PFSK-1 (cell line): ENCODE data around the gene ANKRD34A.

Source experiments
- FOXP2 ChIP-seq: optimal IDR thresholded peaks from 2 replicates; pipeline ENCODE3; 2011; ENCODE audit warnings: borderline replicate concordance, control low read depth, inconsistent platforms; ENCODE audit not compliant: insufficient read depth; ENCODE audit errors: extremely low read length, extremely low read depth
- POLR2AphosphoS5 ChIP-seq: IDR thresholded peaks from 2 replicates; pipeline ENCODE4 v1.6.1; 2012; ENCODE audit warnings: low read depth, mild to moderate bottlenecking, control low read depth, low read length, moderate library complexity
- SIN3A ChIP-seq: IDR thresholded peaks from 2 replicates; pipeline ENCODE4 v1.6.1; 2012; ENCODE audit warnings: mild to moderate bottlenecking, low read length, moderate library complexity, borderline replicate concordance; ENCODE audit not compliant: insufficient read depth
- TAF1 ChIP-seq: IDR thresholded peaks from 2 replicates; pipeline ENCODE4 v1.6.1; 2012; ENCODE audit warnings: low read length, control low read depth, borderline replicate concordance; ENCODE audit not compliant: insufficient read depth
- TF ChIP-seq, protein P1 (sequence below), 2 experiments: IDR thresholded peaks; 2 replicates each; pipeline versions ENCODE4 v1.6.1 to v1.8.0; 2011 to 2012; ENCODE audit warnings: low read depth in 2 of 2, low read length in 2 of 2, control low read depth in 1 of 2, inconsistent platforms in 1 of 2, mild to moderate bottlenecking in 1 of 2, moderate library complexity in 1 of 2; ENCODE audit not compliant: insufficient read depth in 1 of 2

ANKRD34A gene

DNA sequence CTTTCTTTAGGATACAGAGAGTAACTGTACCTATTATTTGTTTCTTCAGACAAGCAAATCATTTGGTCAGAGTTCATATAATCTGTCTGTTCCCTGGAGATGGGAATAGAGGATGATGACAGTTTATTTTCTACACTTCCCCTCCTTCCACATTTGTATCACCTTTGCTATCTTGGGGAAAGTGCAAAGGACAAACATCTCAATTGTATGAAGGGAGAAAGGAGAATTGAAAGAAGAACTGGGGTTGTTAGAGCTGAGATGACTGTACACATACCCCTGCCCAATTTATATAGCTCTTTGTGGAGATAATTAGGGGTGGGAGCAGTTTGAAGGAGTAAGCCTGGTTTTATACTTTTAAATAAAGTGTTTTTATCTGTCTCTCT, 14.1 kb upstream of the ANKRD34A start:
- TF ChIP-seq TAF1 (no peak), POLR2AphosphoS5 (no peak), FOXP2 (no peak), SIN3A (no peak)
- TF ChIP-seq, protein P1, sequence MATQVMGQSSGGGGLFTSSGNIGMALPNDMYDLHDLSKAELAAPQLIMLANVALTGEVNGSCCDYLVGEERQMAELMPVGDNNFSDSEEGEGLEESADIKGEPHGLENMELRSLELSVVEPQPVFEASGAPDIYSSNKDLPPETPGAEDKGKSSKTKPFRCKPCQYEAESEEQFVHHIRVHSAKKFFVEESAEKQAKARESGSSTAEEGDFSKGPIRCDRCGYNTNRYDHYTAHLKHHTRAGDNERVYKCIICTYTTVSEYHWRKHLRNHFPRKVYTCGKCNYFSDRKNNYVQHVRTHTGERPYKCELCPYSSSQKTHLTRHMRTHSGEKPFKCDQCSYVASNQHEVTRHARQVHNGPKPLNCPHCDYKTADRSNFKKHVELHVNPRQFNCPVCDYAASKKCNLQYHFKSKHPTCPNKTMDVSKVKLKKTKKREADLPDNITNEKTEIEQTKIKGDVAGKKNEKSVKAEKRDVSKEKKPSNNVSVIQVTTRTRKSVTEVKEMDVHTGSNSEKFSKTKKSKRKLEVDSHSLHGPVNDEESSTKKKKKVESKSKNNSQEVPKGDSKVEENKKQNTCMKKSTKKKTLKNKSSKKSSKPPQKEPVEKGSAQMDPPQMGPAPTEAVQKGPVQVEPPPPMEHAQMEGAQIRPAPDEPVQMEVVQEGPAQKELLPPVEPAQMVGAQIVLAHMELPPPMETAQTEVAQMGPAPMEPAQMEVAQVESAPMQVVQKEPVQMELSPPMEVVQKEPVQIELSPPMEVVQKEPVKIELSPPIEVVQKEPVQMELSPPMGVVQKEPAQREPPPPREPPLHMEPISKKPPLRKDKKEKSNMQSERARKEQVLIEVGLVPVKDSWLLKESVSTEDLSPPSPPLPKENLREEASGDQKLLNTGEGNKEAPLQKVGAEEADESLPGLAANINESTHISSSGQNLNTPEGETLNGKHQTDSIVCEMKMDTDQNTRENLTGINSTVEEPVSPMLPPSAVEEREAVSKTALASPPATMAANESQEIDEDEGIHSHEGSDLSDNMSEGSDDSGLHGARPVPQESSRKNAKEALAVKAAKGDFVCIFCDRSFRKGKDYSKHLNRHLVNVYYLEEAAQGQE (IDR thresholded peaks at IDR 0.05; ENCODE audit: insufficient read depth in 1 of 2, low read depth in 2 of 2, low read length in 2 of 2): no peak

DNA sequence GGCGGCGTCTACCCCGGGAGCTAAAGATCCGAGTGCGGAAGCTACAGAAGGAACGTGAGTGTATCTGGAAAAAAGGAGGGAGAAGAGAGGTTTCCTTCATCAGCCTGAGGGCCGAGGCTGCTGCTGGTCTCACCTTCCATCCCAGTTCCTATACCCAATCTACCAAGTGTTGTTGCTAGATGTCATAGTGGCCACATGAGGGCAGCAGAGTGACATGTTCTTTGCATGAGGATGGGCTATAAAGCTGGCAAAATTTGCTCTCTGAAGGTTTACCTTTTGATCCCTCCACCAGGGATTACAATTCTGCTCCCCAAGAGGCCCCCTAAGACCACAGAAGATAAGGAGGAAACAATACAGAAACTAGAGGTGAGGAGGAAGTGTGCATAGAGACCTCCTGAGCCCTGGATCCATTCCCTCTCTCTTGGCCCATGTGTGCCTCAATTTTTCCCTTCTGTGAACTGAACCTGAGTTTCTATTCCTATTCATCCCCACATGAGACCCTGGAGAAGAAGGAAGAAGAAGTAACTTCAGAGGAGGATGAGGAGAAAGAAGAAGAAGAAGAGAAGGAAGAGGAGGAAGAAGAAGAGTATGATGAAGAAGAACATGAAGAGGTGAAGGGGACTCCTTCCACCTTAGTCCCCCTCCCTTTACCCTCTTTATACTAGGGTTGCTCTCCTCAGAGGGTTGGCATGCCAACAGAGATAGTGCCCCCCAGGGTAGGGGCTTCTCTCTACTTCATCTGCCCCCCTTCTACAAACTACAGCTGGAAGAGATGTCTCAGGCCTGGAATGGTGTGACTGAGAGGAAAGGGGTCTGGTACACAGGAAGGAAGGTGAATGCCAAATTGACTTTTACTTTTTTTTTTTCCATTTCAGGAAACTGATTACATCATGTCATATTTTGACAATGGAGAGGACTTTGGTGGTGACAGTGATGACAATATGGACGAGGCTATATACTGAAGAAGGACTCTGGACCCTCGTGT, 13.4 kb upstream of the ANKRD34A start:
- no peak for TF ChIP-seq FOXP2
- TF ChIP-seq TAF1: no peak
- TF ChIP-seq, protein P1 (IDR thresholded peaks at IDR 0.05; ENCODE audit: insufficient read depth in 1 of 2, low read depth in 2 of 2, low read length in 2 of 2): no peak
- TF ChIP-seq POLR2AphosphoS5: no peak
- TF ChIP-seq SIN3A: no peak

DNA sequence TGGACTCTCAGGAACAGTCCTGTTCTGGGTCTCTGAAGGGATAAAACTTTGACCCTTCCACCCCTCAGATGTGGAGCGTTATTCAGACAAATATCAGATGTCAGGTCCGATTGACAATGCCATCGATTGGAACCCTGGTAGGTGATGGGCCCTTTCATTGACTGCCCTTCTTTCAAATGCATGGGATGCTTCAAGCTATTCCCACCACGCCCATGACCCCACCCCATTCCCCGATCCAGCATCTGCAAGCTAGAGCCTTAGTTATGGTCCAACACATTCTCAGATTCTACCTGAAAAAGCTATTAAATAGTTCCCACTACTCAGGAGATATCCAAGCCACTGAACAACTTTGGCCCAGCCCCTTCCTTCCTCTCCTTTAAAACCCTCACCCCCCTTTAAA, 12.6 kb upstream of the ANKRD34A start:
- TF ChIP-seq SIN3A: no peak
- TF ChIP-seq, protein P1 (IDR thresholded peaks at IDR 0.05; ENCODE audit: insufficient read depth in 1 of 2, low read depth in 2 of 2, low read length in 2 of 2): no peak
- no peak for TF ChIP-seq FOXP2
- no peak for TF ChIP-seq POLR2AphosphoS5
- TF ChIP-seq TAF1: no peak

DNA sequence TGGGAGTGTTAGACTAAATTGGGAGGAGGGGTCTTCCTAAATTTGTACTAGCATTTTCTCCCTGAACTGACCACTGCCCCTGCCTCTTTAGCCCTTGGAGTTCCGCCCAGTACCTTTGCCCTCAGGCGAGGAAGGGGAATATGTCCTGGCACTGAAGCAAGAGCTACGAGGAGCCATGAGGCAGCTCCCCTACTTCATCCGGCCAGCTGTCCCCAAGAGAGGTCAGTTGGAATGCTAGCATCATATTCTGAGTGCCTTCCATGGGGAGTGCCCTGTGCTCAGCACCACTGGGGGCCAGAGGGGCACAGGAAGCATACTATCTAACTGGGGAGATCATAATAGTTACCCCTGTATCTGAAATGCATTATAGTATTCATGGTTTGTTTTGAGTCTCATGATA, 10.8 kb upstream of the ANKRD34A start:
- TF ChIP-seq FOXP2 (no peak), TAF1 (no peak), SIN3A (no peak), POLR2AphosphoS5 (no peak)
- TF ChIP-seq, protein P1 (IDR thresholded peaks at IDR 0.05; ENCODE audit: insufficient read depth in 1 of 2, low read depth in 2 of 2, low read length in 2 of 2): no peak
